GM19035 (cell line): ENCODE measurements around the gene MGP.

ENCODE experiments used
- ATAC-seq: cut with Tn5 transposase; IDR thresholded peaks from one replicate; pipeline ENCODE4 v1.9.1; 2021; ENCODE audit not compliant: unreplicated experiment

Gene MGP

DNA sequence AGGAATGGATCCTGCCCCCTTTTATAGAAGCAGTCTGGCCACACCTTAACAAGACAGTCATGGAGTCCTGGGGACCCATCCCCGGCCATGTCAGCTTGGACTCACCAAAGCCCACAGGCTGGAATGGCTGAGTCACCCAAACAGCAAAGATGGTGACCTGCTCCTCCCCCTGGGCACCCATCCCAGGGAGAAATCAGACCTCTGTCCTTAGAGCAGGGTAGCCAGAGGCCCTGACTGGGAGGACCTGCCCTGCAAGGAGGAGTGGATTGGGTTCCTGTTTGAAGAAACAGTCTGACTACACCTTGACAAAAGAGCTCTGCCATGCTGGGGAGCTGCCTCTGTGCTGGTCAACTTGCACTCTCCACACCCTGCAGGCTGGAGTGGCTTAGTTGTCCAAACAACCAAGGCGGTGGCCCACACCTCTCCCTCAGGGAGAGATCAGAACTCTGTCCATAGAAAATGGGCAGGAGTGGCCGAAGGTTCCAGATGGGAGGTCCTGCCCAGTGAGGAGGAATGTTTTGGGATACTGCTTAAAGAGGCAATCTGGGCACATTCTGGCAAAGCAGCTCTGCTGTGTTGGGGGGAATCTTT, 16.6 kb downstream of the MGP start:
- ATAC-seq = no peak

DNA sequence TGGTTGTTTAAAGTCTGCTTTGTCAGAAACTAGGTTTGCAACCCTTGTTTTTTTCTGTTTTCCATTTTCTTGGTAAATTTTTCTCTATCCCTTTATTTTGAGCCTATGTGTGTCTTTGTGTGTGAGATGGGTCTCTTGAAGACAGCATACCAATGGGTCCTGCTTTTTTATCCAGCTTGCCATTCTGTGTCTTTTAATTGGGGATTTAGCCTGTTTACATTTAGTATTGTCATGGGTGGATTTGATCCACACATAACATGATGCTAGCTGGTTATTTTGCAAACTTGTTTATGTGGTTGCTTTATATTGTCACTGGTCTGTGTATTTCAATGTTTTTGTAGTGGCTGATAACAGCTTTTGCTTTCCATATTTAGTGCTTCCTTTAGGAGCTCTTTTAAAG, 25.2 kb downstream of the MGP start:
- no peak for ATAC-seq

DNA sequence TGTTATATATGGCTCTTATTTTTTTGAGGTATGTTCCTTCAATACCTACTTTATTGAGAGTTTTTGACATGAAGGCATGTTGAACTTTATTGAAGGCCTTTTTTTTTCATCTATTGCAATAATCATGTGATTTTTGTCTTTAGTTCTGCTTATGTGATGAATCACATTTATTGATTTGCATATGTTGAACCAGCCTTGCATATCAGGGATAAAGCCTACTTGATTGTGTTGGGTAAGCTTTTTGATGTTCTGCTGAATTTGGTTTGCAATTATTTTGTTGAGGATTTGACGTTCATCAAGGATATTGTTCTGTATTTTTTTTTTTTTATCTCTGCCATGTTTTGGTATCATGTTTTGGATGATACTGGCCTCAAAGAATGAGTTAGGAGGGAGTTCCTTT, 27.1 kb downstream of the MGP start:
- no peak for ATAC-seq

DNA sequence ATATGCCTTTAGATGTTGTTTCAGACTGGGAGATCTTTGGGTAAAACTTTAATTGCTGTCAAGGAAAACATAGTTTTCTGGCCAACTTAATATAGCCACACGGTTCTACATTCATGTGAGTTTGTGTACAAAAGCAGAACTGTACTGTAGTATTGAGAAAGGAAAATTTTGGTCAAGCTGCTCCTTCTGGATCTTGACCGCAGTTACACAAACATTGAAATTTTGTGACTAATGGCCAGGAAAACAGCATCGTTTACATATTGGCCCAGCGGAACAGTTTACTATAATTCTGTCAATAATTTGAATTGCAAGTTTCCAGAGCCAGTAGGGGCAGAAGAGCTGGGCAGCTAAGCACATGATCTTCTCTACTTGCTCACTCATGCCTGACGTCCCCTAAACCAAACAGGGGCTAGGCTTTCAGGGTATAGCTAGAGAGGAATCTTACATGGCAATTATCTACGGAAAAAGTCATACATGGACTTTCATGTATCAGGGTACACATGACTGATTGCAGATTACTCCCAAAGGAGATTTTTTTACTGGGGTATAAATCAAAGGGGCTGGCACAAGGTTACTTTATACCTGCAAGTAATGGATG, 31.0 kb downstream of the MGP start:
- no peak for ATAC-seq

DNA sequence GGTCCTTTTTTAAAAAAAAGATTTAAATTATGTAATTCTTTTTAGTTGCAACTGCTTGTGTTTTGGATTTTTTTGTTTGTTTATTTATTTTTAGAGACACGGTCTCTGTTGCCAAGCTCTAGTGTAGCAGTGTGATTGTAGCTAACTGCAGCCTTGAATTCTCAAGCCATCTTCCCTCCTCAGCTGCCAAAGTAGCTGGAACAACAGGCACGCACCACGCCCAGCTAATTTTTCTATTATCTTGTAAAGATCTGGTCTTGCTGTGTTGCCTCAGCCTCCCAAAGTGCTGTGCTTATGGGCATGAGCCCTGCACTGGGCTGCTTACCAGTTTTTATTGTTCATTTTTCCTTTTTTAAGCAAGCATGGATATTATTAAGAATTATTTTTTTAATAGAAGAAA, 31.7 kb downstream of the MGP start:
- ATAC-seq = no peak

DNA sequence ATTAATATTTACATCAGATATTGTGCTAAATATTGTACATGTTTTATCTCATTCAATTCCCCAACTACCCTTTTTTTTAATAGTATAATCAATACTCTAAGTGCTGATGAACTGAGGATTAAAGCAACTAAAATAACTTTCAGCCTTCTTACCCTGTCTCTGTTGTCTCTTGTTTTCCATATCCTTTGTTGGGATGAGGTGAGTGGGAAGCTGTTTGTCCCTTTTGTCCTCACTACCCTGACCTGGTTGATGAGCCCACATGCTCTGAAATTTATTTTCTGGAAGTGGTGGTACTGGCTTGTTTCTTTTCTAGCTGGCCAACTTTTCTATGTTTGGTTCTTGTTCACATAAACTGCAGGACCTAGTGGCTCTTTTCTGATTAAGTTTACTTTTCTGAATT, 32.8 kb downstream of the MGP start:
- ATAC-seq = no peak

GRCh38 chr12:14850929-14851663, 34.6 kb downstream of the MGP start:
- ATAC-seq = peak; percentile 51

DNA sequence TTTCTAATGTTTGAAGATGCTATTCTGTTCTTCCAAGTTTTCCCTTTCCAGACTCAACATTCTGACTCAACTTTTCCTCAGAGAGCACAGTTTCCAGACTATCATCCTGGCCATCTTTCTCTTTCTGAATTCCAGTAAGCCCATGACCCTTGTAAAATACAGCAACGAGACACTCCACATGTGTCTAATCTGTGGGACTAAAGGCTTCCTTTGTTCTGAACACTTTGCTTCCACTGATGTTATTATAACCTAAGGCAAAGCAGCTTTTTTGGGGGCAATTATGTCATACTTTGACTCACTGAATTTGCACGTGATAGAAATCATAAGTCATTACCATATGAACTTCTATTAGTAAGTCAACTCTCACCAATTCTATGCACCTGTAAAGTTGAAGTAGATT, 36.0 kb downstream of the MGP start:
- no peak for ATAC-seq

DNA sequence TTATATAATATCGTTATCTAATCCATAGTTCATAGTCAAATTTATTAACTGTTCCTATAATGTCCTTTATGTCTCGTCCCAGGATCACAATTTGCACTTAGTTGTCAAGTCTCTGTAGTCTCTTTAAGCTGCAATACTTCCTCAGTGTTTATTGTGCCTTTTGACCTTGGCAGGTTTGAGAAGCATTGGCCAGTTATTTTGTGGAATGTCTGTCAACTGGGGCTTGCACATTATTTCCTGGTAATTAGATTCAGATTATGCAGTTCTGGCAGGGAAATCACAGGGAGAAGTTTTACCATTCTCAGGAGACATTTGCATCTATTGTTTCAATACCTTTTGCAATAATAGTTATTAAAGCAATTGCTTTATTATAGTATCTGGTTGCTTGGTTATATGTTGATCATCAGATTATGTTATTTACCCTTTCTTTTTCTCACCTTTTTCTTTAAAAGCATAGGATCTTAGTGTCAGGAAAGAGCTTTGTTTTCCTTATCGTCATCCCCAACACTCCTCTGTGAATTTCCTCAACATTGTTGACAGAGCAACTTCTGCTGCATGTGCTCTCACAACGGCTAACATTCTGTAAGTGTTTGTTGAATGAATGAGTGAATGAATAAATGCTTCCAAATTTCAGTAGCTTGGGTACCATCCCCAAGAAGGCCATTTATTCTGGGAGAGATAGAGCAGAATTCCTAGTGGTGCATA, 38.6 kb downstream of the MGP start:
- no peak for ATAC-seq

- no peak for ATAC-seq
These were observed 39.5 kb downstream of the MGP start for GRCh38 chr12:14846042-14846587.

DNA sequence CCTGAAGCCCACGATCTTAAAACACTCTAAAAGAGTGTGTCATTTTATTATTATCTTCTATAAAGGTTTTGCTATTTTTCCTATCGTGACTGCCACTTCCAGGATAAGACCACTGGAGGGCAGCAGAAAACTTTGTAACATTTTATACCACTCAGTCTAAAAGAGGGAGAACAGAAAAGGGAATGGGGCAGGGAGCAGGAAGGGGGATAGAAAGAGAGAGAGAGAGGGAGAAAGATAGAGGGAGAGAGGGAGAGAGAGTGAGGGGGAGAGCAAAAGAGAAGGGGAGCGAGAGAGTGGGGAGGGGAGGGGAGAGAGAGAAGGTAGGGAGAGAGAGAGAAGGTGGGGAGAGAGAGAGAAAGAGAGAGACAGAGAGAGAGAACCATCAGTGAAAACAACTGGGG, 40.3 kb downstream of the MGP start:
- ATAC-seq = peak; percentile 63

GRCh38 chr12:14844401-14844800, 41.3 kb downstream of the MGP start:
- ATAC-seq = no peak

DNA sequence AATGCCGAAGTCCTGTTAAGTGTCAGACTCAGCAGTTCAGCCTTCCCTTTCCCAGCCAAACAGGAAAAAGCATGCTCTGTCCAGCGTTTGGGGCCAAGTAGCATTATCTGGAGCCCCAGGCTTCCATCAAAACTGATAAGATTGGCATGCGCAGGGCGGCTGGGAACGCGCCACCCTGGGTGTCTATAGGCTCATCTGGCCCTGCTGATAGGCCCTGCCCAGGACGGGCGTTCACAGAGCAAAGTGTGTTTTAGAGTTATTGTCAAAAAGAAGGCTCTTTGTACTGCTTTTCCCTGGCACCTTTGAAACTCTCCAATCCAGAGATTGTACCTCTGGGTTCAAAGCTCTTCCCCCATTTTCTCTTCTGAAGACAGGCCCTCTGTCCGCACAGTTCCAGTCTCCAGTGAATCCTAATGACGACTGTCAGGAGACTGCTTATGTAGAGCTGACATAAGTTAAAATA, 42.2 kb downstream of the MGP start, which contains the start of gene ART4:
Gene ART4 (minus strand): TSS at position 102 of the 463 bp plus-strand sequence. CDS start 413 bp downstream, outside the sequence.
- no peak for ATAC-seq

GRCh38 chr12:14842315-14842714, 43.3 kb downstream of the MGP start:
- no peak for ATAC-seq

GRCh38 chr12:14841761-14842160, 43.9 kb downstream of the MGP start:
- ATAC-seq = no peak

GRCh38 chr12:14840616-14841015, 45.0 kb downstream of the MGP start:
- ATAC-seq = no peak

- no peak for ATAC-seq
These were observed 46.4 kb downstream of the MGP start for GRCh38 chr12:14839262-14839661.

DNA sequence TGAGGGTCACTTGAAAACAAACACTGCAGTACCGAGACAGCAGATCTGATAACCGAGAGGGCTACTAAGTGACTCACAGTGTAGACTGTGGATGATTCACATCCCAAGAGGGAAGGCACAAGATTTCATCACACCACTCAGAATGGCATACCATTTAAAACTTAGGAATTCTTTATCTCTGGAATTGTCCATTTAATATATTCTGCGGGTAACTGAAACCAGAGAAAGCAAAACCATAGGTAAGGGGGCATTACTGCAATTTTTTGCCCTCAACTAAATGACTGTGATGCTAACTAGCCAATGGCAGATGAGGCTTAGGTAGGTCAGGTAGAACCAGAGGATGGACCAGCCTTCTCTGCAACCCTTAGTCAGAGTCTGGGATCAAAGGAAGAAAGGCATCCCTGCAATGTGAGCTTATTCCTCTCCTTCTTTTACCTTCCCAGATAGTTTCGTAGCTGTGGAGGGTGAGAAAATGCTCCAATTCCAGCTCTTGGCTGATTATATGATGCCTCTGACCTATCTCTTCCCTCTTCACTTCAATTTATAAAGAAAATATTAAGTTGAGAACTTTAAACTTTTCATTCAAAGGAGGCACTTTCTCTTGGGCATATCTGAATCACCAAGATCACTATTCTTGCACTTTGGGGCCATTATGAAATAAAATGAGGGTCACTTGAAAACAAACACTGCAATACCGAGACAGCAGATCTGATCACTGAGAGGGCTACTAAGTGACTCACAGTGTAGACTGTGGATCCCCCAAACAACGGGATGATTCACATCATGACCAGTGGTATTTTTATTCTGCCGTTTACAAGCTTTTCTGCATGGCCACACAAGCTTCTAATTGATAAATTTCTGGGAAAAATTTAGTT, 49.1 kb downstream of the MGP start:
- ATAC-seq = no peak

- no peak for ATAC-seq
These were observed 51.1 kb downstream of the MGP start for GRCh38 chr12:14834509-14834908.

DNA sequence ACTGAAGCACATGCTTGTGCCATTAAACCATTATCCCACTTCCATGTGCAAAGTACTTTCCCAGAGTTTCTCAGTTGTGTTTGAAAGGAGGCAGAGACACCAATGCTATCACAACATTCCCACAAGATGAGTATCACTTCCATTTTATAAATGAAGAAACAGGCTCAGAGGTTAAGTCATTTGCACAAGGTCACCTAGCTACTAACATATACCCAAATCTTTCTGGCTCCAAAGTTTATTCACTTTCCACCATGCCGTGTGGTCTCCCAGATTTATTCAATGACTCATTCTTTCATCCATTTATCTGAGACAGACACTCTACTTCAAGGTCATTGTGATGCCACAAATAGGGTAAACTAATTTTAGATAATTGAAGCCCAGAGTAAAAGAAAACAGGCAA, 51.7 kb downstream of the MGP start:
- ATAC-seq = no peak
